H1 (cell line): ENCODE measurements around the gene OR6T1. TPM values are rescaled to one million over a fixed set of nuclear protein-coding genes. Genes with fewer than 3 reads are reported as not detected.

Experiments
- CTCF ChIA-PET: fragments of 300-600 bp; sonication (Branson Sonifier 250); formaldehyde crosslinking; loops from one replicate; lab custom pipeline; 2021; ENCODE audit not compliant: partially characterized antibody; lab: Charles Lee
- POLR2A ChIA-PET: fragments of 300-600 bp; sonication (Branson Sonifier 250); formaldehyde crosslinking; loops from one replicate; lab custom pipeline; 2021; ENCODE audit warnings: inconsistent platforms; ENCODE audit not compliant: partially characterized antibody; lab: Charles Lee
- DNase-seq, 2 experiments: peaks; one replicate each; pipeline versions ENCODE4 v3.0.0 to v3.0.0-alpha.2; 2010 to 2022; ENCODE audit warnings: low spot score in 2 of 2, low read depth in 1 of 2, mixed read lengths in 1 of 2
- FAIRE-seq: peaks from 2 replicates; lab custom pipeline; 2011; peaks lifted over from hg19 to GRCh38; lab: Jason Lieb, UNC
- H2AFZ ChIP-seq: 2 replicates; pipeline ENCODE4 v1.8.1; 2012; ENCODE audit warnings: low read length, inconsistent platforms
- H2AK5ac ChIP-seq: 2 replicates; pipeline ENCODE4 v1.6.1; 2013; ENCODE audit warnings: low read depth, low read length
- H2BK120ac ChIP-seq: replicated peaks from 2 replicates; pipeline ENCODE3; 2013; ENCODE audit warnings: low read depth, low read length, inconsistent platforms
- H2BK12ac ChIP-seq: 2 replicates; pipeline ENCODE4 v1.6.1; 2013; ENCODE audit warnings: low read depth, low read length
- H2BK15ac ChIP-seq: 2 replicates; pipeline ENCODE4 v1.6.1; 2013; ENCODE audit warnings: low read length
- H2BK20ac ChIP-seq: 2 replicates; pipeline ENCODE4 v1.6.1; 2013; ENCODE audit warnings: low read length
- H2BK5ac ChIP-seq: 2 replicates; pipeline ENCODE4 v1.6.1; 2013; ENCODE audit warnings: low read depth, low read length
- H3K14ac ChIP-seq: 2 replicates; pipeline ENCODE4 v1.6.1; 2013; ENCODE audit warnings: inconsistent platforms; ENCODE audit not compliant: insufficient read length
- H3K18ac ChIP-seq: 2 replicates; pipeline ENCODE4 v1.6.1; 2013; ENCODE audit warnings: low read length; ENCODE audit errors: extremely low read depth
- H3K23ac ChIP-seq: 2 replicates; pipeline ENCODE4 v1.6.1; 2013; ENCODE audit warnings: inconsistent platforms; ENCODE audit not compliant: insufficient read length
- H3K23me2 ChIP-seq: 2 replicates; pipeline ENCODE4 v1.6.1; 2013; ENCODE audit warnings: low read depth, low read length
- H3K27ac ChIP-seq: 2 replicates; pipeline ENCODE4 v1.6.1; 2011; ENCODE audit warnings: low read depth, low read length, inconsistent platforms
- H3K27me3 ChIP-seq, 4 experiments: replicated peaks in 1 of 4; 1 replicate in 1 of 4; 2 replicates in 3 of 4; pipeline versions ENCODE4 v1.6.1 to v1.8.1; 2011 to 2013; ENCODE audit warnings: low read length in 3 of 4, mild to moderate bottlenecking in 3 of 4, inconsistent platforms in 2 of 4, mixed read lengths in 2 of 4, moderate library complexity in 1 of 4; ENCODE audit not compliant: control insufficient read depth in 3 of 4, insufficient read depth in 3 of 4; ENCODE audit errors: extremely low read depth in 1 of 4
- H3K36me3 ChIP-seq, 4 experiments: 2 replicates each; pipeline versions ENCODE4 v1.6.1 to v1.8.1; 2011 to 2013; ENCODE audit warnings: mild to moderate bottlenecking in 4 of 4, low read length in 3 of 4, moderate library complexity in 2 of 4, control low read depth in 1 of 4, inconsistent platforms in 1 of 4; ENCODE audit not compliant: insufficient read depth in 4 of 4, control insufficient read depth in 2 of 4
- H3K4ac ChIP-seq: replicated peaks from 2 replicates; pipeline ENCODE3; 2013; ENCODE audit warnings: low read length, low read depth, mixed read lengths, inconsistent platforms; ENCODE audit not compliant: insufficient read length
- H3K4me1 ChIP-seq, 4 experiments: replicated peaks in 1 of 4; 1 replicate in 1 of 4; 2 replicates in 3 of 4; pipeline versions ENCODE4 v1.6.1 to v1.8.1; 2011 to 2013; ENCODE audit warnings: low read length in 3 of 4, inconsistent platforms in 2 of 4, mixed read lengths in 1 of 4; ENCODE audit not compliant: insufficient read depth in 4 of 4, control insufficient read depth in 3 of 4
- H3K4me2 ChIP-seq, 2 experiments: 2 replicates each; pipeline versions ENCODE4 v1.6.1 to v1.8.1; 2011 to 2013; ENCODE audit warnings: low read depth in 2 of 2, low read length in 2 of 2, control low read depth in 1 of 2, inconsistent platforms in 1 of 2, mild to moderate bottlenecking in 1 of 2; ENCODE audit not compliant: insufficient read depth in 1 of 2
- H3K4me3 ChIP-seq, 4 experiments: fragments of 200-600, 300-600 bp in 1 of 4; sonication (generic), shearing (Covaris generic), sonication (Bioruptor Twin) in 1 of 4; 2 replicates each; pipeline versions ENCODE4 v1.5.1 to v1.8.1; 2011 to 2016; ENCODE audit warnings: low read length in 4 of 4, low read depth in 3 of 4, control low read depth in 2 of 4, inconsistent platforms in 2 of 4, mild to moderate bottlenecking in 2 of 4, mixed read lengths in 1 of 4, moderate library complexity in 1 of 4; ENCODE audit not compliant: insufficient read depth in 2 of 4; ENCODE audit errors: extremely low read depth in 1 of 4
- H3K56ac ChIP-seq: replicated peaks from 2 replicates; pipeline ENCODE3; 2013; ENCODE audit warnings: low read depth, mild to moderate bottlenecking, mixed read lengths, low read length, inconsistent platforms; ENCODE audit not compliant: insufficient read length
- H3K79me1 ChIP-seq: 2 replicates; pipeline ENCODE4 v1.6.1; 2013; ENCODE audit warnings: low read depth, low read length, control low read depth
- H3K79me2 ChIP-seq, 2 experiments: 2 replicates each; pipeline versions ENCODE4 v1.6.1 to v1.8.1; 2012 to 2013; ENCODE audit warnings: low read length in 2 of 2, mild to moderate bottlenecking in 2 of 2, inconsistent platforms in 1 of 2; ENCODE audit not compliant: insufficient read depth in 2 of 2, control insufficient read depth in 1 of 2
- H3K9ac ChIP-seq, 4 experiments: replicated peaks in 1 of 4; 1 replicate in 1 of 4; 2 replicates in 3 of 4; pipeline versions ENCODE4 v1.6.1 to v1.8.1; 2011 to 2013; ENCODE audit warnings: low read depth in 3 of 4, low read length in 3 of 4, control low read depth in 2 of 4, mild to moderate bottlenecking in 2 of 4, moderate library complexity in 2 of 4, inconsistent platforms in 1 of 4; ENCODE audit errors: extremely low read depth in 1 of 4
- H3K9me3 ChIP-seq, 2 experiments: 2 replicates each; pipeline versions ENCODE4 v1.6.1 to v1.8.1; 2012 to 2013; ENCODE audit warnings: mild to moderate bottlenecking in 2 of 2, moderate library complexity in 2 of 2, control low read depth in 1 of 2, inconsistent platforms in 1 of 2, low read depth in 1 of 2, low read length in 1 of 2, mixed read lengths in 1 of 2; ENCODE audit not compliant: insufficient read depth in 2 of 2
- H4K20me1 ChIP-seq, 2 experiments: replicated peaks in 1 of 2; 2 replicates each; pipeline versions ENCODE3 to v1.8.1; 2011 to 2013; ENCODE audit warnings: inconsistent platforms in 2 of 2, low read length in 2 of 2, mild to moderate bottlenecking in 1 of 2; ENCODE audit not compliant: insufficient read depth in 2 of 2, control insufficient read depth in 1 of 2
- H4K5ac ChIP-seq: 2 replicates; pipeline ENCODE4 v1.6.1; 2013; ENCODE audit warnings: low read length, low read depth, mixed read lengths, inconsistent platforms; ENCODE audit not compliant: insufficient read length
- H4K8ac ChIP-seq: 2 replicates; pipeline ENCODE4 v1.8.0; 2013; ENCODE audit warnings: mild to moderate bottlenecking, moderate library complexity, low read length, inconsistent platforms; ENCODE audit not compliant: insufficient read depth; ENCODE audit errors: extremely low read depth
- H4K91ac ChIP-seq: replicated peaks from 2 replicates; pipeline ENCODE3; 2013; ENCODE audit warnings: low read length, mixed read lengths, inconsistent platforms; ENCODE audit not compliant: insufficient read length
- ASH2L ChIP-seq: fragments of 200-600, 300-600 bp; sonication (generic); IDR thresholded peaks from one replicate; pipeline ENCODE4 v1.7.1; 2017; ENCODE audit warnings: low read length
- BCL11A ChIP-seq, 2 experiments: IDR thresholded peaks; one replicate each; pipeline ENCODE4 v1.6.1; 2011; ENCODE audit warnings: low read depth in 2 of 2, low read length in 2 of 2, mild to moderate bottlenecking in 2 of 2
- CBX8 ChIP-seq: fragments of 300-800, 300-1000 bp; sonication (generic); IDR thresholded peaks from 2 replicates; pipeline ENCODE4 v1.7.1; 2016; ENCODE audit warnings: low read depth, low read length, borderline replicate concordance
- CEBPB ChIP-seq: IDR thresholded peaks from 2 replicates; pipeline ENCODE4 v1.6.1; 2012; ENCODE audit warnings: low read depth, low read length
- FOSL1 ChIP-seq: IDR thresholded peaks from 2 replicates; pipeline ENCODE4 v1.6.1; 2011; ENCODE audit warnings: mild to moderate bottlenecking, low read depth, low read length, moderate library complexity; ENCODE audit not compliant: insufficient read depth
- KDM5A ChIP-seq: fragments of 200-600 bp; IDR thresholded peaks from 2 replicates; pipeline ENCODE4 v1.7.1; 2012; ENCODE audit warnings: mild to moderate bottlenecking, low read length, inconsistent platforms, mixed read lengths
- RFX5 ChIP-seq: IDR thresholded peaks from 2 replicates; pipeline ENCODE4 v1.6.1; 2011; ENCODE audit warnings: low read depth, low read length, improper control_type of control experiment, borderline replicate concordance
- SRF ChIP-seq: IDR thresholded peaks from 2 replicates; pipeline ENCODE4 v1.6.1; 2011; ENCODE audit warnings: mild to moderate bottlenecking, low read depth, low read length, moderate library complexity
- TEAD4 ChIP-seq: IDR thresholded peaks from 2 replicates; pipeline ENCODE4 v1.6.1; 2012; ENCODE audit warnings: low read depth, low read length, inconsistent platforms, mixed read lengths
- WGBS, 2 experiments: shearing (Covaris generic) in 1 of 2; methylation state at CpG; one replicate each; pipeline versions ENCODE4 v1.1.6 to v1.1.7; 2013 to 2015; ENCODE audit warnings: low lambda C conversion rate in 2 of 2, mixed read lengths in 2 of 2, inconsistent platforms in 1 of 2, low coverage in 1 of 2, missing lambda C conversion rate in 1 of 2; ENCODE audit not compliant: insufficient replicate concordance in 2 of 2, insufficient coverage in 1 of 2, insufficient read length in 1 of 2; ENCODE audit errors: extremely low coverage in 1 of 2, missing lambda C conversion rate in 1 of 2; 5-methylcytosine and 5-hydroxymethylcytosine counted together
- polyA plus RNA-seq, 7 experiments: library from polyadenylated mRNA; depleted of rRNA in 3 of 7; stranded (reverse) in 5 of 7; unstranded in 2 of 7; fragments of >200 nt in 5 of 7; fragments of 200-250 nt in 2 of 7; gene quantifications; 1 replicate in 5 of 7; 2 replicates in 1 of 7; 4 replicates in 1 of 7; pipeline versions ENCODE4 v1.2.1 to v1.2.3, GENCODE V29; 2011 to 2013; ENCODE audit warnings: missing spikeins in 2 of 7, mixed read lengths in 2 of 7
- total RNA-seq: library from RNA; stranded (reverse); fragmentation: NEBNext Ultra II Directional; extraction: Animal tissue kit (Norgen Biotek cat#: 25700); gene quantifications from 2 replicates; pipeline ENCODE4 v1.2.1, GENCODE V29; 2021
- TF ChIP-seq, protein P1 (sequence below): IDR thresholded peaks from 2 replicates; pipeline ENCODE4 v1.6.1; 2012; ENCODE audit warnings: inconsistent platforms

The OR6T1 gene
- total and polyA plus RNA-seq, 2 of the 8 experiments (the other 6 are each of a cell fraction or from before 2014, with no cell fraction given), result not detected

DNA sequence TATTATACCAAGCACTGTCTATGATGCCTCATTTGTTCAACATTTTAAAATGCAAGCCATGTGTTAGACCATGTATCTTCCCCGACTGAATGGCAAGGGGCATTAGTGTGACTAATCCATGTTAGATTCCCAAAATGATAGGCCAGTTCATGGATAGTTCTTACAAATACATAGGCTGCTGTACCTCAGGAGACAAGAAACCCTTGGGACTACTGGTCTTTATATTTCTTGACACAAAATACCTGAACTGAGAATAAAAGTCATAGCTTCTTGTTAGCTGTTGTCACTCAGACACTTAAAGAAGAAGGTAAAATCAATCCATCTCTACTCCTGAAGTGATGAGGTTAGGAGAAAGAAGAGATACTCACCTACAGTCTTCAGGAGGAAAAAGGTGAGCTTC, 41.8 kb downstream of the OR6T1 start, which contains the start of gene OR8D4:
OR8D4 (plus strand) TSS at position 301 of the 400 bp plus-strand sequence. CDS start 4,265 bp downstream, outside the sequence.
- Histone ChIP-seq H4K5ac (no peak within 1 kb of the TSS), H3K18ac (no peak within 1 kb of the TSS), H4K8ac (no peak within 1 kb of the TSS), H3K79me2 (no peaks in the 10 kb centered on the region), H2BK5ac (no peak within 1 kb of the TSS), H2BK120ac (no peak within 1 kb of the TSS), H2BK15ac (no peak within 1 kb of the TSS), H3K4me3 (no peak within 1 kb of the TSS), H4K20me1 (no peaks in the 10 kb centered on the region), H3K4me1 (peaks cover 0 to 3% (median 0%) of the 10 kb centered on the region in 4 experiments; a peak in 2 of 7 replicates), H2BK12ac (no peak within 1 kb of the TSS), H3K27ac (no peak within 1 kb of the TSS), H3K14ac (no peak within 1 kb of the TSS), H3K9ac (no peak within 1 kb of the TSS), H2AFZ (no peak within 1 kb of the TSS), H3K27me3 (no peaks in the 10 kb centered on the region), H2BK20ac (no peak within 1 kb of the TSS), H3K56ac (no peak within 1 kb of the TSS), H3K36me3 (no peaks in the 10 kb centered on the region), H2AK5ac (no peak within 1 kb of the TSS), H3K79me1 (no peaks in the 10 kb centered on the region), H3K4me2 (no peak within 1 kb of the TSS), H4K91ac (no peak within 1 kb of the TSS), H3K23ac (no peak within 1 kb of the TSS), H3K4ac (no peak within 1 kb of the TSS), H3K9me3 (no peaks in the 10 kb centered on the region), H3K23me2 (no peaks in the 10 kb centered on the region)
- TF ChIP-seq ASH2L (no peak), SRF (no peak), CBX8 (no peak), BCL11A (IDR thresholded peaks at IDR 0.05; ENCODE audit: low read depth in 2 of 2, low read length in 2 of 2) (no peak), RFX5 (no peak), KDM5A (no peak), FOSL1 (no peak), CEBPB (no peak), TEAD4 (no peak)
- TF ChIP-seq, protein P1, sequence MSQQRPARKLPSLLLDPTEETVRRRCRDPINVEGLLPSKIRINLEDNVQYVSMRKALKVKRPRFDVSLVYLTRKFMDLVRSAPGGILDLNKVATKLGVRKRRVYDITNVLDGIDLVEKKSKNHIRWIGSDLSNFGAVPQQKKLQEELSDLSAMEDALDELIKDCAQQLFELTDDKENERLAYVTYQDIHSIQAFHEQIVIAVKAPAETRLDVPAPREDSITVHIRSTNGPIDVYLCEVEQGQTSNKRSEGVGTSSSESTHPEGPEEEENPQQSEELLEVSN, result no peak
- no peak for FAIRE-seq
- POLR2A ChIA-PET, result no interaction called here
- no peak for DNase-seq
- CTCF ChIA-PET, result no interaction called here
- 94% methylated on average over 1 of the region's 1 CpG; no CpG with 5 or more reads in 1 of the 2 experiments for WGBS, 2 experiments
